ENCODE results near the gene GALNT12.

DNA sequence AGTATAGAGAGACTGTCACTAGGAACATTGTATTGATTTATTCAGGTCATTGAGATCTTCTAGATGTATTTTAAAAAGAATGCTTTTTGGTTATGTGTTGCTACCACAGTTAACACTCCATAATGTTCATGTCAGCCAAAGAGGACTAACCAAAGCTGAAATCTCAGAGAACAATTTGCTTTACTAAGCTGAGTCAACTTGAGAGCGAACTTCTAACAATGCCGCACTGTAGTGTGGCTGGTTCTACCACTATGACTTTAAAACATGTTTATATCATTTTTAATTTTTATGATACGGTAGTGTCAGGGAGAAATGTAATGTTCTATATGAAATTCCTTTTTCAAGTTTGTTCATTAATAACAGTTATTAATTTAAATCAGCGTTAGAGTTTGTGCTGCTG, 42.1 kb downstream of the GALNT12 start:
- TF ChIP-seq, protein P1, sequence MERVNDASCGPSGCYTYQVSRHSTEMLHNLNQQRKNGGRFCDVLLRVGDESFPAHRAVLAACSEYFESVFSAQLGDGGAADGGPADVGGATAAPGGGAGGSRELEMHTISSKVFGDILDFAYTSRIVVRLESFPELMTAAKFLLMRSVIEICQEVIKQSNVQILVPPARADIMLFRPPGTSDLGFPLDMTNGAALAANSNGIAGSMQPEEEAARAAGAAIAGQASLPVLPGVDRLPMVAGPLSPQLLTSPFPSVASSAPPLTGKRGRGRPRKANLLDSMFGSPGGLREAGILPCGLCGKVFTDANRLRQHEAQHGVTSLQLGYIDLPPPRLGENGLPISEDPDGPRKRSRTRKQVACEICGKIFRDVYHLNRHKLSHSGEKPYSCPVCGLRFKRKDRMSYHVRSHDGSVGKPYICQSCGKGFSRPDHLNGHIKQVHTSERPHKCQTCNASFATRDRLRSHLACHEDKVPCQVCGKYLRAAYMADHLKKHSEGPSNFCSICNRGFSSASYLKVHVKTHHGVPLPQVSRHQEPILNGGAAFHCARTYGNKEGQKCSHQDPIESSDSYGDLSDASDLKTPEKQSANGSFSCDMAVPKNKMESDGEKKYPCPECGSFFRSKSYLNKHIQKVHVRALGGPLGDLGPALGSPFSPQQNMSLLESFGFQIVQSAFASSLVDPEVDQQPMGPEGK (tag by site-specific recombination; IDR thresholded peaks at IDR 0.05) = no peak
- no peak for TF ChIP-seq ZNF121 (tag by site-specific recombination; IDR thresholded peaks at IDR 0.05)
- TF ChIP-seq, protein P2, sequence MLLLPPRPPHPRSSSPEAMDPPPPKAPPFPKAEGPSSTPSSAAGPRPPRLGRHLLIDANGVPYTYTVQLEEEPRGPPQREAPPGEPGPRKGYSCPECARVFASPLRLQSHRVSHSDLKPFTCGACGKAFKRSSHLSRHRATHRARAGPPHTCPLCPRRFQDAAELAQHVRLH (tag by site-specific recombination; IDR thresholded peaks at IDR 0.05) = no peak
- TF ChIP-seq, protein P3, sequence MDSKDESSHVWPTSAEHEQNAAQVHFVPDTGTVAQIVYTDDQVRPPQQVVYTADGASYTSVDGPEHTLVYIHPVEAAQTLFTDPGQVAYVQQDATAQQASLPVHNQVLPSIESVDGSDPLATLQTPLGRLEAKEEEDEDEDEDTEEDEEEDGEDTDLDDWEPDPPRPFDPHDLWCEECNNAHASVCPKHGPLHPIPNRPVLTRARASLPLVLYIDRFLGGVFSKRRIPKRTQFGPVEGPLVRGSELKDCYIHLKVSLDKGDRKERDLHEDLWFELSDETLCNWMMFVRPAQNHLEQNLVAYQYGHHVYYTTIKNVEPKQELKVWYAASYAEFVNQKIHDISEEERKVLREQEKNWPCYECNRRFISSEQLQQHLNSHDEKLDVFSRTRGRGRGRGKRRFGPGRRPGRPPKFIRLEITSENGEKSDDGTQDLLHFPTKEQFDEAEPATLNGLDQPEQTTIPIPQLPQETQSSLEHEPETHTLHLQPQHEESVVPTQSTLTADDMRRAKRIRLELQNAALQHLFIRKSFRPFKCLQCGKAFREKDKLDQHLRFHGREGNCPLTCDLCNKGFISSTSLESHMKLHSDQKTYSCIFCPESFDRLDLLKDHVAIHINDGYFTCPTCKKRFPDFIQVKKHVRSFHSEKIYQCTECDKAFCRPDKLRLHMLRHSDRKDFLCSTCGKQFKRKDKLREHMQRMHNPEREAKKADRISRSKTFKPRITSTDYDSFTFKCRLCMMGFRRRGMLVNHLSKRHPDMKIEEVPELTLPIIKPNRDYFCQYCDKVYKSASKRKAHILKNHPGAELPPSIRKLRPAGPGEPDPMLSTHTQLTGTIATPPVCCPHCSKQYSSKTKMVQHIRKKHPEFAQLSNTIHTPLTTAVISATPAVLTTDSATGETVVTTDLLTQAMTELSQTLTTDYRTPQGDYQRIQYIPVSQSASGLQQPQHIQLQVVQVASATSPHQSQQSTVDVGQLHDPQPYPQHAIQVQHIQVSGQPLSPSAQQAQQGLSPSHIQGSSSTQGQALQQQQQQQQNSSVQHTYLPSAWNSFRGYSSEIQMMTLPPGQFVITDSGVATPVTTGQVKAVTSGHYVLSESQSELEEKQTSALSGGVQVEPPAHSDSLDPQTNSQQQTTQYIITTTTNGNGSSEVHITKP (tag by site-specific recombination; IDR thresholded peaks at IDR 0.05) = no peak
- TF ChIP-seq, protein P4, sequence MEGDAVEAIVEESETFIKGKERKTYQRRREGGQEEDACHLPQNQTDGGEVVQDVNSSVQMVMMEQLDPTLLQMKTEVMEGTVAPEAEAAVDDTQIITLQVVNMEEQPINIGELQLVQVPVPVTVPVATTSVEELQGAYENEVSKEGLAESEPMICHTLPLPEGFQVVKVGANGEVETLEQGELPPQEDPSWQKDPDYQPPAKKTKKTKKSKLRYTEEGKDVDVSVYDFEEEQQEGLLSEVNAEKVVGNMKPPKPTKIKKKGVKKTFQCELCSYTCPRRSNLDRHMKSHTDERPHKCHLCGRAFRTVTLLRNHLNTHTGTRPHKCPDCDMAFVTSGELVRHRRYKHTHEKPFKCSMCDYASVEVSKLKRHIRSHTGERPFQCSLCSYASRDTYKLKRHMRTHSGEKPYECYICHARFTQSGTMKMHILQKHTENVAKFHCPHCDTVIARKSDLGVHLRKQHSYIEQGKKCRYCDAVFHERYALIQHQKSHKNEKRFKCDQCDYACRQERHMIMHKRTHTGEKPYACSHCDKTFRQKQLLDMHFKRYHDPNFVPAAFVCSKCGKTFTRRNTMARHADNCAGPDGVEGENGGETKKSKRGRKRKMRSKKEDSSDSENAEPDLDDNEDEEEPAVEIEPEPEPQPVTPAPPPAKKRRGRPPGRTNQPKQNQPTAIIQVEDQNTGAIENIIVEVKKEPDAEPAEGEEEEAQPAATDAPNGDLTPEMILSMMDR (tag by site-specific recombination; IDR thresholded peaks at IDR 0.05) = no peak
- TF ChIP-seq, protein P5, sequence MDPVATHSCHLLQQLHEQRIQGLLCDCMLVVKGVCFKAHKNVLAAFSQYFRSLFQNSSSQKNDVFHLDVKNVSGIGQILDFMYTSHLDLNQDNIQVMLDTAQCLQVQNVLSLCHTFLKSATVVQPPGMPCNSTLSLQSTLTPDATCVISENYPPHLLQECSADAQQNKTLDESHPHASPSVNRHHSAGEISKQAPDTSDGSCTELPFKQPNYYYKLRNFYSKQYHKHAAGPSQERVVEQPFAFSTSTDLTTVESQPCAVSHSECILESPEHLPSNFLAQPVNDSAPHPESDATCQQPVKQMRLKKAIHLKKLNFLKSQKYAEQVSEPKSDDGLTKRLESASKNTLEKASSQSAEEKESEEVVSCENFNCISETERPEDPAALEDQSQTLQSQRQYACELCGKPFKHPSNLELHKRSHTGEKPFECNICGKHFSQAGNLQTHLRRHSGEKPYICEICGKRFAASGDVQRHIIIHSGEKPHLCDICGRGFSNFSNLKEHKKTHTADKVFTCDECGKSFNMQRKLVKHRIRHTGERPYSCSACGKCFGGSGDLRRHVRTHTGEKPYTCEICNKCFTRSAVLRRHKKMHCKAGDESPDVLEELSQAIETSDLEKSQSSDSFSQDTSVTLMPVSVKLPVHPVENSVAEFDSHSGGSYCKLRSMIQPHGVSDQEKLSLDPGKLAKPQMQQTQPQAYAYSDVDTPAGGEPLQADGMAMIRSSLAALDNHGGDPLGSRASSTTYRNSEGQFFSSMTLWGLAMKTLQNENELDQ (tag by site-specific recombination; IDR thresholded peaks at IDR 0.05; ENCODE audit: low read depth) = no peak
- TF ChIP-seq, protein P6, sequence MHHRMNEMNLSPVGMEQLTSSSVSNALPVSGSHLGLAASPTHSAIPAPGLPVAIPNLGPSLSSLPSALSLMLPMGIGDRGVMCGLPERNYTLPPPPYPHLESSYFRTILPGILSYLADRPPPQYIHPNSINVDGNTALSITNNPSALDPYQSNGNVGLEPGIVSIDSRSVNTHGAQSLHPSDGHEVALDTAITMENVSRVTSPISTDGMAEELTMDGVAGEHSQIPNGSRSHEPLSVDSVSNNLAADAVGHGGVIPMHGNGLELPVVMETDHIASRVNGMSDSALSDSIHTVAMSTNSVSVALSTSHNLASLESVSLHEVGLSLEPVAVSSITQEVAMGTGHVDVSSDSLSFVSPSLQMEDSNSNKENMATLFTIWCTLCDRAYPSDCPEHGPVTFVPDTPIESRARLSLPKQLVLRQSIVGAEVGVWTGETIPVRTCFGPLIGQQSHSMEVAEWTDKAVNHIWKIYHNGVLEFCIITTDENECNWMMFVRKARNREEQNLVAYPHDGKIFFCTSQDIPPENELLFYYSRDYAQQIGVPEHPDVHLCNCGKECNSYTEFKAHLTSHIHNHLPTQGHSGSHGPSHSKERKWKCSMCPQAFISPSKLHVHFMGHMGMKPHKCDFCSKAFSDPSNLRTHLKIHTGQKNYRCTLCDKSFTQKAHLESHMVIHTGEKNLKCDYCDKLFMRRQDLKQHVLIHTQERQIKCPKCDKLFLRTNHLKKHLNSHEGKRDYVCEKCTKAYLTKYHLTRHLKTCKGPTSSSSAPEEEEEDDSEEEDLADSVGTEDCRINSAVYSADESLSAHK (tag by site-specific recombination; IDR thresholded peaks at IDR 0.05) = no peak
- TF ChIP-seq, protein P7, sequence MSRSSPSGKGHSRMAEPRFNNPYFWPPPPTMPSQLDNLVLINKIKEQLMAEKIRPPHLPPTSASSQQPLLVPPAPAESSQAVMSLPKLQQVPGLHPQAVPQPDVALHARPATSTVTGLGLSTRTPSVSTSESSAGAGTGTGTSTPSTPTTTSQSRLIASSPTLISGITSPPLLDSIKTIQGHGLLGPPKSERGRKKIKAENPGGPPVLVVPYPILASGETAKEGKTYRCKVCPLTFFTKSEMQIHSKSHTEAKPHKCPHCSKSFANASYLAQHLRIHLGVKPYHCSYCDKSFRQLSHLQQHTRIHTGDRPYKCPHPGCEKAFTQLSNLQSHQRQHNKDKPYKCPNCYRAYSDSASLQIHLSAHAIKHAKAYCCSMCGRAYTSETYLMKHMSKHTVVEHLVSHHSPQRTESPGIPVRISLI (tag by site-specific recombination; IDR thresholded peaks at IDR 0.05) = no peak

Data from HEK293 (cell line).